HepG2 (cell line): ENCODE measurements around the gene TBATA. TPM values are rescaled to one million over a fixed set of nuclear protein-coding genes. Genes with fewer than 3 reads are reported as not detected.

ENCODE experiments used
- ATAC-seq: fragments of 200-7000 bp; cut with Tn5 transposase; 3 replicates; pipeline ENCODE4 v1.9.1; 2020; ENCODE audit warnings: mild to moderate bottlenecking, moderate library complexity
- BruUV-seq: library from RNA; stranded (reverse); fragments of 400-500 nt; replicated peaks from 2 replicates; lab custom pipeline; 2021; lab: Mats Ljungman, UMichigan
- CTCF ChIA-PET: fragments of 300-600 bp; formaldehyde crosslinking; extraction: SDS; loops from one replicate; lab custom pipeline; 2021; ENCODE audit warnings: low total read pairs, inconsistent platforms, low intra/inter-chr PET ratio; lab: Yijun Ruan, JAX
- POLR2A ChIA-PET: fragments of 350-600 bp; sonication (Branson Sonifier 250); formaldehyde crosslinking; loops from one replicate; lab custom pipeline; 2020; ENCODE audit warnings: antibody characterized with exemption, inconsistent platforms; lab: Yijun Ruan, JAX
- DNase-seq: peaks from one replicate; pipeline ENCODE4 v3.0.0-alpha.2; 2015; ENCODE audit warnings: low spot score
- FAIRE-seq: peaks from 3 replicates; lab custom pipeline; 2011; peaks lifted over from hg19 to GRCh38; lab: Jason Lieb, UNC
- H2AFZ ChIP-seq: one replicate; pipeline ENCODE4 v1.6.1; 2011; ENCODE audit warnings: low read length, inconsistent platforms
- H3K27ac ChIP-seq: fragments of 300-600 bp; 3 replicates; pipeline ENCODE4 v1.8.0; 2011; ENCODE audit warnings: mixed run types, mild to moderate bottlenecking, mixed read lengths, low read length, inconsistent platforms; ENCODE audit not compliant: insufficient read depth; ENCODE audit errors: extremely low read length
- H3K27me3 ChIP-seq, 2 experiments: fragments of 200-600 bp in 1 of 2; 2 replicates in 1 of 2; 3 replicates in 1 of 2; pipeline versions ENCODE4 v1.6.0 to v1.8.0; 2011; ENCODE audit warnings: low read length in 2 of 2, mild to moderate bottlenecking in 2 of 2, moderate library complexity in 2 of 2, inconsistent platforms in 1 of 2; ENCODE audit not compliant: insufficient read depth in 2 of 2, control insufficient read depth in 1 of 2
- H3K36me3 ChIP-seq, 2 experiments: fragments of 200-600 bp in 1 of 2; replicated peaks in 1 of 2; 2 replicates in 1 of 2; 3 replicates in 1 of 2; pipeline versions ENCODE4 v1.5.1 to v1.8.0; 2011; ENCODE audit warnings: low read length in 2 of 2, inconsistent platforms in 1 of 2; ENCODE audit not compliant: insufficient read depth in 2 of 2, control insufficient read depth in 1 of 2
- H3K4me1 ChIP-seq: 2 replicates; pipeline ENCODE4 v1.5.1; 2012; ENCODE audit warnings: low read length, inconsistent platforms; ENCODE audit not compliant: insufficient read depth
- H3K4me2 ChIP-seq: 2 replicates; pipeline ENCODE4 v1.6.0; 2011; ENCODE audit warnings: low read depth, low read length, inconsistent platforms
- H3K4me3 ChIP-seq, 3 experiments: fragments of 200-600 bp in 1 of 3; sonication (generic), shearing (Covaris generic) in 1 of 3; replicated peaks in 1 of 3; 2 replicates each; pipeline ENCODE4 v1.5.1; 2011 to 2016; ENCODE audit warnings: low read length in 3 of 3, inconsistent platforms in 2 of 3, low read depth in 2 of 3, mild to moderate bottlenecking in 2 of 3, control low read depth in 1 of 3, mixed read lengths in 1 of 3; ENCODE audit not compliant: insufficient read depth in 1 of 3
- H3K79me2 ChIP-seq: one replicate; pipeline ENCODE4 v1.6.1; 2011; ENCODE audit warnings: low read length, inconsistent platforms; ENCODE audit not compliant: insufficient read depth
- H3K9ac ChIP-seq: 2 replicates; pipeline ENCODE4 v1.6.0; 2011; ENCODE audit warnings: mild to moderate bottlenecking, low read depth, low read length, inconsistent platforms; ENCODE audit not compliant: insufficient read depth
- H3K9me3 ChIP-seq: 2 replicates; pipeline ENCODE4 v1.5.1; 2012; ENCODE audit warnings: mild to moderate bottlenecking, low read length
- H4K20me1 ChIP-seq: 2 replicates; pipeline ENCODE4 v1.6.0; 2011; ENCODE audit warnings: inconsistent platforms, mild to moderate bottlenecking, low read length, moderate library complexity; ENCODE audit not compliant: insufficient read depth
- CHD2 ChIP-seq: IDR thresholded peaks from 2 replicates; pipeline ENCODE4 v1.6.1; 2011; ENCODE audit warnings: low read depth, low read length, improper control_type of control experiment
- ETV5 ChIP-seq: IDR thresholded peaks from 2 replicates; pipeline ENCODE4 v1.6.1; 2018; ENCODE audit warnings: missing biosample characterization, missing genetic modification reagents, inconsistent platforms, borderline replicate concordance
- KLF11 ChIP-seq: IDR thresholded peaks from 2 replicates; pipeline ENCODE4 v1.6.1; 2016; ENCODE audit warnings: missing compliant biosample characterization
- RAD51 ChIP-seq: fragments of 450-650 bp; IDR thresholded peaks from 2 replicates; pipeline ENCODE4 v1.6.1; 2016; ENCODE audit warnings: borderline replicate concordance
- REPIN1 ChIP-seq: sonication (generic); formaldehyde crosslinking; IDR thresholded peaks from 2 replicates; pipeline ENCODE4 v1.8.0; 2022; ENCODE audit warnings: missing genetic modification reagents, low read depth, mild to moderate bottlenecking, borderline replicate concordance
- TEAD3 ChIP-seq: optimal IDR thresholded peaks from 2 replicates; pipeline ENCODE3; 2016; ENCODE audit warnings: borderline replicate concordance
- ZFP36 ChIP-seq: fragments of 150-350 bp; IDR thresholded peaks from 2 replicates; pipeline ENCODE4 v1.6.1; 2018; ENCODE audit warnings: borderline replicate concordance, low read length, low read depth; ENCODE audit not compliant: partially characterized antibody
- ZFP41 ChIP-seq: sonication (generic); formaldehyde crosslinking; IDR thresholded peaks from 2 replicates; pipeline ENCODE4 v1.4.0; 2020; ENCODE audit warnings: mild to moderate bottlenecking, missing genetic modification reagents, borderline replicate concordance
- ZNF251 ChIP-seq: sonication (generic); formaldehyde crosslinking; IDR thresholded peaks from 2 replicates; pipeline ENCODE4 v1.9.0; 2021; ENCODE audit warnings: mild to moderate bottlenecking, missing genetic modification reagents
- ZNF549 ChIP-seq: sonication (generic); formaldehyde crosslinking; IDR thresholded peaks from 2 replicates; pipeline ENCODE4 v1.5.0; 2020; ENCODE audit warnings: missing genetic modification reagents
- ZNF629 ChIP-seq: sonication (generic); formaldehyde crosslinking; conservative IDR thresholded peaks from 2 replicates; pipeline ENCODE4 v1.5.0; 2020; ENCODE audit warnings: missing genetic modification reagents
- ZNF761 ChIP-seq: sonication (generic); formaldehyde crosslinking; conservative IDR thresholded peaks from 2 replicates; pipeline ENCODE4 v1.4.0; 2020; ENCODE audit warnings: mild to moderate bottlenecking, missing genetic modification reagents
- ZNF891 ChIP-seq: sonication (generic); formaldehyde crosslinking; IDR thresholded peaks from 2 replicates; pipeline ENCODE4 v1.5.0; 2020; ENCODE audit warnings: mild to moderate bottlenecking, missing genetic modification reagents
- WGBS: methylation state at CpG from one replicate; pipeline ENCODE4 v1.1.6; 2017; ENCODE audit warnings: low lambda C conversion rate; 5-methylcytosine and 5-hydroxymethylcytosine counted together
- in situ Hi-C: cut with HindIII; loops from 2 replicates; pipeline ENCODE4 v1.10.0; 2017; ENCODE audit warnings: low pct_unique_long_range_greater_than_20kb; ENCODE audit not compliant: extremely low pct_ligation_motif_present
- intact Hi-C: fragments of 100-400 bp; cut with micrococcal nuclease; formaldehyde crosslinking; loops from one replicate; pipeline ENCODE4 v1.10.0; 2022; ENCODE audit not compliant: unreplicated experiment
- polyA plus RNA-seq, 8 experiments: library from polyadenylated mRNA; depleted of rRNA in 3 of 8; stranded (reverse) in 7 of 8; unstranded in 1 of 8; fragments of >200 nt; fragmentation: Illumina TruSeq in 4 of 8; extraction: Trizol in 4 of 8; gene quantifications; 2 replicates each; pipeline versions ENCODE4 v1.2.1 to v1.2.3, GENCODE V29; 2011 to 2016; ENCODE audit warnings: low read depth in 4 of 8, missing spikeins in 1 of 8, mixed read lengths in 1 of 8; ENCODE audit not compliant: insufficient read depth in 1 of 8
- total RNA-seq, 5 experiments: library from RNA; depleted of rRNA; stranded (reverse); fragments of >200 nt; fragmentation: Illumina TruSeq; extraction: Trizol; gene quantifications; 2 replicates each; pipeline ENCODE4 v1.2.3, GENCODE V29; 2016; ENCODE audit warnings: low read depth in 1 of 5
- TF ChIP-seq, protein P1 (sequence below): sonication (generic); formaldehyde crosslinking; IDR thresholded peaks from 2 replicates; pipeline ENCODE4 v1.5.1; 2020; ENCODE audit warnings: mild to moderate bottlenecking, missing genetic modification reagents

Gene TBATA
- total and polyA plus RNA-seq, 2 of the 13 experiments (the other 11 are each of a cell fraction or from before 2014, with no cell fraction given): not detected

GRCh38 chr10:70749756-70750155, 35.4 kb downstream of the TBATA start (continued):
- TF ChIP-seq ZNF549 (CRISPR knock-in tag): no peak
- TF ChIP-seq TEAD3 (CRISPR knock-in tag): no peak
- TF ChIP-seq ZNF761 (CRISPR knock-in tag): no peak
- no peak for TF ChIP-seq RAD51

DNA sequence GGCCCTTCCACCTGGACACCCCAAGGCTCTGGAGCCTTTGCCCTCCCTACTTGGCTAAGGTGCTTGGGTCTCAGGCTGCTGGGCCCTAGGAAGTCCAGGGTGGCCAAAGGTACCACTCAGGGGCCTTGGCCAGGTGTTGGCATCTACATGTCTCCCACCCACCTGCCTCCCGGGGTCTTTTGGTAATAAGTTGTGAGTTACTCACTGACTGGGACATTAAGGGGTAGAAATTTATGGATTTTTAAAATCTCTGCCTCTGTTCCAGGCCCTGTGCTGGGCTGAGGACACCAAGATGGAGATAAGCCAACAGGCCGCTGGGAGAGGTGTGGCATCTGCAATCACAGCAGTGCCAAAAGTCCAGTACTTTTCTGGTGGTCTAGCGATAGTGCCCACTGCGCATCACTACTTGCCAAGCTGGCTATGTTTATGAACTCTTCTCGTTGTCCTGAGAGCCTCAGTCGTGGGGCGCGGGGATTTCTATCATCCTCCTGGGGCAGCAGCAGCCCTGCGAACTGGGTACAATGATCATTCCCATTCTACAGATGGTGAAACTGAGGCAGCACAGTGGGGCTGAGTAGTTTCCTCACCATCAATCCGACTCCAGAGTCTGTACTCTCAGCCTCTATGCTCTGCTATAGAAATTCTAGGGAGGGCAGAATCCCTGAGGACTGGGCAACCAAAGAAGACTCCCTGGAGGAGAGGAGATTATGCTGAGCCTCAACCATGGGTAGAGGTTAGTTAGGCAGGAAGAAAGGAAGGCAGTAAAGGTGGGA, 36.2 kb downstream of the TBATA start:
- Histone ChIP-seq H4K20me1 (no peaks in the 10 kb centered on the region), H3K36me3 (no peaks in the 10 kb centered on the region), H3K79me2 (no peaks in the 10 kb centered on the region), H3K9ac (no peak overlapping the region), H3K4me2 (no peak overlapping the region), H3K9me3 (no peaks in the 10 kb centered on the region), H3K27ac (no peak overlapping the region), H3K4me3 (no peak overlapping the region), H2AFZ (no peak overlapping the region), H3K27me3 (peaks cover 1 to 4% of the 10 kb centered on the region in 2 experiments; a peak in 2 of 5 replicates), H3K4me1 (no peaks in the 10 kb centered on the region)
- in situ Hi-C loops (no loop called here), intact Hi-C loops (no loop called here)
- BruUV-seq: no TSS peak
- DNase-seq (no peak), FAIRE-seq (no peak), ATAC-seq (no peak)
- 70% methylated on average over 8 of the region's 10 CpGs for WGBS
- ChIA-PET CTCF (interaction anchor here (0.5 kb wide), 1 partner anchor 1198 kb away, joined by 4 read pairs; no protein-coding TSS in a partner anchor), POLR2A (no interaction called here)
- TF ChIP-seq ZNF629 (CRISPR knock-in tag): peak; percentile 32; the same call in 1 of the 2 replicates
- no peak for TF ChIP-seq ZNF891 (CRISPR knock-in tag)

GRCh38 chr10:70748305-70748704, 36.9 kb downstream of the TBATA start:
- intact Hi-C loops: no loop called here
- 17% methylated on average over 3 of the region's 3 CpGs for WGBS
- H3K79me2 ChIP-seq: no peaks in the 10 kb centered on the region
- peaks cover 1 to 4% of the 10 kb centered on the region in 2 experiments; a peak in 2 of 5 replicates for H3K27me3 ChIP-seq
- H3K27ac ChIP-seq: no peak overlapping the region
- no peak overlapping the region for H3K4me2 ChIP-seq
- no peak overlapping the region for H2AFZ ChIP-seq
- no peaks in the 10 kb centered on the region for H4K20me1 ChIP-seq
- ChIA-PET POLR2A (no interaction called here), CTCF (interaction anchor here (0.5 kb wide), 1 partner anchor 1199 kb away, joined by 4 read pairs; no protein-coding TSS in a partner anchor)
- FAIRE-seq (no peak), DNase-seq (no peak), ATAC-seq (no peak)
- no peaks in the 10 kb centered on the region for H3K9me3 ChIP-seq
- no peak overlapping the region for H3K9ac ChIP-seq
- in situ Hi-C loops: no loop called here
- H3K36me3 ChIP-seq: no peaks in the 10 kb centered on the region
- no TSS peak for BruUV-seq
- no peak overlapping the region for H3K4me3 ChIP-seq
- H3K4me1 ChIP-seq: peaks cover 3% of the 10 kb centered on the region
- no peak for TF ChIP-seq ZFP36
- TF ChIP-seq KLF11 (CRISPR knock-in tag): no peak
- TF ChIP-seq ZNF251 (CRISPR knock-in tag): no peak
- TF ChIP-seq ZFP41 (CRISPR knock-in tag): no peak
- TF ChIP-seq, protein P1, sequence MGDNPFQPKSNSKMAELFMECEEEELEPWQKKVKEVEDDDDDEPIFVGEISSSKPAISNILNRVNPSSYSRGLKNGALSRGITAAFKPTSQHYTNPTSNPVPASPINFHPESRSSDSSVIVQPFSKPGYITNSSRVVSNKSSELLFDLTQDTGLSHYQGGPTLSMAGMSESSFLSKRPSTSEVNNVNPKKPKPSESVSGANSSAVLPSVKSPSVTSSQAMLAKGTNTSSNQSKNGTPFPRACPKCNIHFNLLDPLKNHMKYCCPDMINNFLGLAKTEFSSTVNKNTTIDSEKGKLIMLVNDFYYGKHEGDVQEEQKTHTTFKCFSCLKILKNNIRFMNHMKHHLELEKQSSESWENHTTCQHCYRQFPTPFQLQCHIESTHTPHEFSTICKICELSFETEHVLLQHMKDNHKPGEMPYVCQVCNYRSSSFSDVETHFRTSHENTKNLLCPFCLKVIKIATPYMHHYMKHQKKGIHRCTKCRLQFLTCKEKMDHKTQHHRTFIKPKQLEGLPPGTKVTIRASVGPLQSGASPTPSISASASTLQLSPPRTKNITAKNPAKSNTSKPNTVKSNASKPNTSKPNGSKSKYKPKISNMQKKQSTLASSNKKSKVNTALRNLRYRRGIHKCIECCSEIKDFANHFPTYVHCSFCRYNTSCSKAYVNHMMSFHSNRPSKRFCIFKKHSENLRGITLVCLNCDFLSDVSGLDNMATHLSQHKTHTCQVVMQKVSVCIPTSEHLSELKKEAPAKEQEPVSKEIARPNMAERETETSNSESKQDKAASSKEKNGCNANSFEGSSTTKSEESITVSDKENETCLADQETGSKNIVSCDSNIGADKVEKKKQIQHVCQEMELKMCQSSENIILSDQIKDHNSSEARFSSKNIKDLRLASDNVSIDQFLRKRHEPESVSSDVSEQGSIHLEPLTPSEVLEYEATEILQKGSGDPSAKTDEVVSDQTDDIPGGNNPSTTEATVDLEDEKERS (CRISPR knock-in tag): no peak
- TF ChIP-seq REPIN1 (CRISPR knock-in tag): no peak
- TF ChIP-seq CHD2: no peak
- TF ChIP-seq ETV5 (CRISPR knock-in tag): no peak
